GM12865 (cell line): Measurements from ENCODE around the gene CTRL.

ENCODE experiments used
- DNase-seq: peaks from one replicate; pipeline ENCODE4 v3.0.0; 2010; ENCODE audit warnings: low read depth
- H3K4me3 ChIP-seq: 2 replicates; pipeline ENCODE4 v1.5.1; 2011; ENCODE audit warnings: mild to moderate bottlenecking, low read depth, low read length, control low read depth
- CTCF ChIP-seq: IDR thresholded peaks from 2 replicates; pipeline ENCODE4 v1.5.1; 2011; ENCODE audit warnings: low read length, control low read depth, low read depth, inconsistent platforms; ENCODE audit not compliant: insufficient read depth; ENCODE audit errors: missing control alignments

CTRL gene

GRCh38 chr16:67959536-67960329, 28.1 kb upstream of the CTRL start:
- H3K4me3 ChIP-seq: no peak overlapping the region
- no peak for TF ChIP-seq CTCF

GRCh38 chr16:67957622-67958021, 26.0 kb upstream of the CTRL start:
- H3K4me3 ChIP-seq: no peak overlapping the region
- no peak for TF ChIP-seq CTCF
- DNase-seq: no peak

More at GRCh38 chr16:67959536-67960329, 28.1 kb upstream of the CTRL start:
- no peak for DNase-seq

GRCh38 chr16:67954421-67955196, 22.9 kb upstream of the CTRL start:
- no peak for DNase-seq
- no peak for TF ChIP-seq CTCF
- H3K4me3 ChIP-seq: no peak overlapping the region

- no peak overlapping the region for H3K4me3 ChIP-seq
- no peak for TF ChIP-seq CTCF
- DNase-seq: no peak
These were observed 22.1 kb upstream of the CTRL start for GRCh38 chr16:67953641-67954375.

GRCh38 chr16:67951485-67951884, 19.8 kb upstream of the CTRL start:
- no peak for DNase-seq
- no peak overlapping the region for H3K4me3 ChIP-seq
- TF ChIP-seq CTCF: no peak

- no peak for DNase-seq
These were observed 18.7 kb upstream of the CTRL start for GRCh38 chr16:67950335-67950843.

More at GRCh38 chr16:67950335-67950843, 18.7 kb upstream of the CTRL start:
- no peak for TF ChIP-seq CTCF
- H3K4me3 ChIP-seq: no peak overlapping the region
